GM21515 (cell line): ENCODE results near the gene VAX1.

Experiments used
- ATAC-seq: cut with Tn5 transposase; IDR thresholded peaks from one replicate; pipeline ENCODE4 v1.9.1; 2021; ENCODE audit not compliant: unreplicated experiment

VAX1 gene

GRCh38 chr10:117164592-117165537, 26.8 kb upstream of the VAX1 start:
- ATAC-seq = no peak

- no peak for ATAC-seq
These were observed 26.0 kb upstream of the VAX1 start for GRCh38 chr10:117163954-117164548.

GRCh38 chr10:117163061-117163953, 25.2 kb upstream of the VAX1 start:
- ATAC-seq = no peak

- no peak for ATAC-seq
These were observed 24.3 kb upstream of the VAX1 start for GRCh38 chr10:117162093-117163060.

GRCh38 chr10:117161386-117162033, 23.4 kb upstream of the VAX1 start:
- ATAC-seq = no peak

- ATAC-seq = no peak
These were observed 22.5 kb upstream of the VAX1 start for GRCh38 chr10:117160567-117160966.

GRCh38 chr10:117159390-117159789, 21.3 kb upstream of the VAX1 start:
- no peak for ATAC-seq

- ATAC-seq = no peak
These were observed 20.2 kb upstream of the VAX1 start for GRCh38 chr10:117158297-117158696.

- ATAC-seq = no peak
These were observed 14.6 kb upstream of the VAX1 start for GRCh38 chr10:117152668-117153067.

- ATAC-seq = no peak
These were observed 10.2 kb upstream of the VAX1 start for GRCh38 chr10:117148284-117148683.

- no peak for ATAC-seq
These were observed 6.9 kb upstream of the VAX1 start for GRCh38 chr10:117145019-117145418.

GRCh38 chr10:117143103-117143823, 5.2 kb upstream of the VAX1 start:
- ATAC-seq = no peak

- no peak for ATAC-seq
These were observed 2.4 kb upstream of the VAX1 start for GRCh38 chr10:117140525-117140902.

GRCh38 chr10:117139581-117140524, 1.8 kb upstream of the VAX1 start:
- ATAC-seq = no peak

- no peak for ATAC-seq
These were observed 939 bp upstream of the VAX1 start for GRCh38 chr10:117138838-117139580.

GRCh38 chr10:117137031-117137910, 799 bp downstream of the VAX1 start:
- ATAC-seq = no peak
